HL-60 (cell line): Measurements from ENCODE around the gene EP400.
A peak's percentile ranks its signal among the peaks of the same experiment; 100 is the strongest.

ENCODE experiments used
- DNase-seq, 2 experiments: peaks; one replicate each; pipeline ENCODE4 v3.0.0-alpha.2; 2010 to 2020; ENCODE audit warnings: low read depth in 1 of 2, low spot score in 1 of 2
- H3K27ac ChIP-seq: fragments of 250-450 bp; sonication (Bioruptor Pico); replicated peaks from 2 replicates; pipeline ENCODE4 v1.5.1; 2020; ENCODE audit warnings: mild to moderate bottlenecking, moderate library complexity
- H3K27me3 ChIP-seq: fragments of 250-450 bp; sonication (Bioruptor Pico); 2 replicates; pipeline ENCODE4 v1.5.1; 2021; ENCODE audit warnings: mild to moderate bottlenecking, moderate library complexity; ENCODE audit not compliant: insufficient read depth, poor library complexity, severe bottlenecking
- H3K4me3 ChIP-seq: replicated peaks from 2 replicates; pipeline ENCODE4 v1.5.1; 2011; ENCODE audit warnings: mild to moderate bottlenecking, control low read depth, low read length; ENCODE audit not compliant: insufficient read depth
- GABPA ChIP-seq: IDR thresholded peaks from 2 replicates; pipeline ENCODE4 v1.6.1; 2012; ENCODE audit warnings: low read depth
- POLR2AphosphoS5 ChIP-seq: IDR thresholded peaks from 2 replicates; pipeline ENCODE4 v1.6.1; 2012; ENCODE audit warnings: low read depth
- SPI1 ChIP-seq: IDR thresholded peaks from 2 replicates; pipeline ENCODE4 v1.6.1; 2012; ENCODE audit warnings: low read depth, mild to moderate bottlenecking, borderline replicate concordance
- TF ChIP-seq, protein P1 (sequence below): IDR thresholded peaks from 2 replicates; pipeline ENCODE4 v1.6.1; 2012; ENCODE audit warnings: low read depth; ENCODE audit not compliant: insufficient replicate concordance
- TF ChIP-seq, protein P2 (sequence below): IDR thresholded peaks from one replicate; pipeline ENCODE4 v1.5.1; 2011; ENCODE audit warnings: low read length, control low read depth, inconsistent platforms; ENCODE audit not compliant: insufficient read depth

EP400 gene

DNA sequence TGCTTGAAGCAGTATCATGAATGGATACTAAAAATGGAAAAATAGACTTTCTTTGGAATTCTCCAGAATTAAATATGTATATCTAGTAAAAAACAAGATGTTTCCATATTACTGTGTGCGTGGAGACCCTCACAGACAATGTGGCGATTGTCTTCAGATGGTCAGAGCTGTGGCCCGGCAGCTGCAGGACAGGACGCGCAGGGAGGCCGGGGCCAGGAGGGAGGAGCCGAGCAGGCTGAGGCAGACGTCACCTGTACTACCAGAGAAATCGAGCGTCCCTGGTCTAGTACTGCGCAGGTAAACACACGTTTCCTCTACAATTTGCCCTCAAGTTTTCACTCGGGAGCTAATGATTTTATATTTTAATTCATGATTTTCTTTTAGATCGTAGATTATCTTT, 171.5 kb downstream of the EP400 start:
- H3K27ac ChIP-seq: no peak overlapping the region
- H3K27me3 ChIP-seq: no peaks in the 10 kb centered on the region
- no peak for TF ChIP-seq POLR2AphosphoS5
- no peak for DNase-seq
- no peak overlapping the region for H3K4me3 ChIP-seq

DNA sequence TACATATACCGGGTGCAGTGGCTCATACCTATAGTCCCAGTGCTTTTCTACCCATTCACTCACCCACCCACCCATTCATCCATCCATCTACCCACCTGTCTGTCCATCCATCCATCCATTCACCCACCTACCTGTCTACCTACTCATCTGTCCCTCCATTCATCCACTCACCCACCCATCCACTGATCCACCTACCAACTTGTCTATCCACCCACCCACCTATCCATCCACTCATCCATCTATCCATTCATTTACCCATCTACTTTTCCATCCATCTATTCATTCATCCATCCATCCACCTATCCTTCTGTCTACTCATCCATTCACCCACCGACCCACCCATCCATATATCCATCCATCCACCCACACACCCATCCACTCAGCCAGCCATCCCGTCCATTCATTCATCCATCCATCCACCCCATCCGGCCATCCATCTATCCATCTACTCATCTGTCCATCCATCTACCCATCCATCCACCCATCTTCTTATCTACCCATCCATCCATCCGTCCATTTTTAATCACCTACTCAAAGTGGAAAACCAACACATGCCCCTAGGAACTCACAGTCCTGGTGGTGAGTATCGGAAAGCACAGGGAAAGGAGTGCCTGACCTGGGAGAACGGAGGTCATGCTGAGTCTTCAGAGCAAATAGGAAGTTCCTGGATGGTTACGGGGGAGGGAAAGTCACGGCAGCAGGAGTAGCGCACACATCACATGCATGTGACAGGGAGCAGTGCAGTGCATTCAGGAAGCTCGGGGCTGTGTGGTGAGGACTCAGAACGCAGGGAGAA, 174.4 kb downstream of the EP400 start:
- DNase-seq: peak; percentile 46 to 63
- TF ChIP-seq POLR2AphosphoS5: no peak
- TF ChIP-seq, protein P1, sequence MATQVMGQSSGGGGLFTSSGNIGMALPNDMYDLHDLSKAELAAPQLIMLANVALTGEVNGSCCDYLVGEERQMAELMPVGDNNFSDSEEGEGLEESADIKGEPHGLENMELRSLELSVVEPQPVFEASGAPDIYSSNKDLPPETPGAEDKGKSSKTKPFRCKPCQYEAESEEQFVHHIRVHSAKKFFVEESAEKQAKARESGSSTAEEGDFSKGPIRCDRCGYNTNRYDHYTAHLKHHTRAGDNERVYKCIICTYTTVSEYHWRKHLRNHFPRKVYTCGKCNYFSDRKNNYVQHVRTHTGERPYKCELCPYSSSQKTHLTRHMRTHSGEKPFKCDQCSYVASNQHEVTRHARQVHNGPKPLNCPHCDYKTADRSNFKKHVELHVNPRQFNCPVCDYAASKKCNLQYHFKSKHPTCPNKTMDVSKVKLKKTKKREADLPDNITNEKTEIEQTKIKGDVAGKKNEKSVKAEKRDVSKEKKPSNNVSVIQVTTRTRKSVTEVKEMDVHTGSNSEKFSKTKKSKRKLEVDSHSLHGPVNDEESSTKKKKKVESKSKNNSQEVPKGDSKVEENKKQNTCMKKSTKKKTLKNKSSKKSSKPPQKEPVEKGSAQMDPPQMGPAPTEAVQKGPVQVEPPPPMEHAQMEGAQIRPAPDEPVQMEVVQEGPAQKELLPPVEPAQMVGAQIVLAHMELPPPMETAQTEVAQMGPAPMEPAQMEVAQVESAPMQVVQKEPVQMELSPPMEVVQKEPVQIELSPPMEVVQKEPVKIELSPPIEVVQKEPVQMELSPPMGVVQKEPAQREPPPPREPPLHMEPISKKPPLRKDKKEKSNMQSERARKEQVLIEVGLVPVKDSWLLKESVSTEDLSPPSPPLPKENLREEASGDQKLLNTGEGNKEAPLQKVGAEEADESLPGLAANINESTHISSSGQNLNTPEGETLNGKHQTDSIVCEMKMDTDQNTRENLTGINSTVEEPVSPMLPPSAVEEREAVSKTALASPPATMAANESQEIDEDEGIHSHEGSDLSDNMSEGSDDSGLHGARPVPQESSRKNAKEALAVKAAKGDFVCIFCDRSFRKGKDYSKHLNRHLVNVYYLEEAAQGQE: no peak
- TF ChIP-seq, protein P2, sequence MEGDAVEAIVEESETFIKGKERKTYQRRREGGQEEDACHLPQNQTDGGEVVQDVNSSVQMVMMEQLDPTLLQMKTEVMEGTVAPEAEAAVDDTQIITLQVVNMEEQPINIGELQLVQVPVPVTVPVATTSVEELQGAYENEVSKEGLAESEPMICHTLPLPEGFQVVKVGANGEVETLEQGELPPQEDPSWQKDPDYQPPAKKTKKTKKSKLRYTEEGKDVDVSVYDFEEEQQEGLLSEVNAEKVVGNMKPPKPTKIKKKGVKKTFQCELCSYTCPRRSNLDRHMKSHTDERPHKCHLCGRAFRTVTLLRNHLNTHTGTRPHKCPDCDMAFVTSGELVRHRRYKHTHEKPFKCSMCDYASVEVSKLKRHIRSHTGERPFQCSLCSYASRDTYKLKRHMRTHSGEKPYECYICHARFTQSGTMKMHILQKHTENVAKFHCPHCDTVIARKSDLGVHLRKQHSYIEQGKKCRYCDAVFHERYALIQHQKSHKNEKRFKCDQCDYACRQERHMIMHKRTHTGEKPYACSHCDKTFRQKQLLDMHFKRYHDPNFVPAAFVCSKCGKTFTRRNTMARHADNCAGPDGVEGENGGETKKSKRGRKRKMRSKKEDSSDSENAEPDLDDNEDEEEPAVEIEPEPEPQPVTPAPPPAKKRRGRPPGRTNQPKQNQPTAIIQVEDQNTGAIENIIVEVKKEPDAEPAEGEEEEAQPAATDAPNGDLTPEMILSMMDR: no peak
- no peak for TF ChIP-seq SPI1
- TF ChIP-seq GABPA: no peak
- no peaks in the 10 kb centered on the region for H3K27me3 ChIP-seq
- no peak overlapping the region for H3K4me3 ChIP-seq
- peak overlapping the region; percentile 18; the same call in 1 of the 2 replicates for H3K27ac ChIP-seq

DNA sequence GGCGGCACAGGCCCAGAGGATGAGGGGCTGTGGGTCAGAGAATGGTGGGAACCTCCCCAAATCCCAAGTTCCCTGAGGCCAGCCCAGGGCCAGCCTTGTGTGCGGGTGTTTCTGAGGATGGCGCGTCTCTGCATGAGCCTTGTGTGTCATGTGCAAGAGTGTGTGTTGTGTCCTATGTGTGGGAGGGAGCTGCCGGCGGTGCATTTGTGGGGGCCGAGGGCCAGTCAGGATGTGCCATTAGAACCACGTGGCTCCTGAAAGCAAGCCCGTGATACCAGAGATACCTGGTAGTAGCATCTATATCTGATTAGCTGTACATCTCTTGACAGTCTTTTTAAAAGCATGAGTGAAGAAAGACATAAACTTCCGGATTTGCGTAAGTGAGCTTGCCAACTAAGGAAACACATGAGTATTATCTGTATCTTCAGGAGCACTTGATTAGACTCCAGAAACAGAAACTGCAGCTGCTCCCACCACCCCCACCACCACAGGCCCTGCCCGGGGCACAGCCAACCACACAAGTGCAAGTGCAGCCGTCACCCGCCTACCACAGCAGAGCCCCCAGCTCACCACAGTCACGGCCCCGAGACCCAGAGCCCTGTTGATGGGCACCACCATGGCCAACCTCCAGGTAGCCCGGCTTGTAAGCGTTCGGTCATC, 175.2 kb downstream of the EP400 start:
- H3K27ac ChIP-seq: peak overlapping the region; percentile 18; the same call in 1 of the 2 replicates
- TF ChIP-seq, protein P2: no peak
- TF ChIP-seq, protein P1: no peak
- TF ChIP-seq GABPA (no peak), SPI1 (no peak), POLR2AphosphoS5 (no peak; the same call in 1 of the 2 replicates)
- H3K27me3 ChIP-seq: no peaks in the 10 kb centered on the region
- no peak overlapping the region for H3K4me3 ChIP-seq
- peak; percentile 42 to 81 for DNase-seq

DNA sequence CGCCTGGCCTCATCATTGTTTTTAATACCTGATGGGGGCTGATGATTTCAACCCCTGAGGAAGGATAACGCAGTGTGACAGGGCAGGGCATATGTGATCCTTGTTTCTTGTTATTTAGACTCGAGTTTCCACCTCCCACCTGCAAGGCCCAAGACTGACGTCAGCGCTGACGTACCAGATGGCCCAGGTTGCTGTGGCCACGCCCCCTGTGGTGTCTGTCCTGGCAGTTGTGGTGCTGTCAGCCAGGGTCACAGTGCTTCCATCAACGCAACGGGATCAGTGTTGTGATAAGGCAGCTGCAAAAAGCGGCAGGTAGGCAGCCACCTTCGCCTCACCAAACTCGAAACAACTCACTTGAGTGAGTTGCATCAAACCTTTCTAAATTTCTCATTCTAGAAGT, 176.0 kb downstream of the EP400 start:
- no peak for DNase-seq
- TF ChIP-seq SPI1 (no peak), POLR2AphosphoS5 (no peak), GABPA (no peak)
- TF ChIP-seq, protein P1: no peak
- TF ChIP-seq, protein P2: no peak
- Histone ChIP-seq H3K27me3 (no peaks in the 10 kb centered on the region), H3K4me3 (no peak overlapping the region), H3K27ac (no peak overlapping the region)
